ENCODE data around the gene RBMXL3.

DNA sequence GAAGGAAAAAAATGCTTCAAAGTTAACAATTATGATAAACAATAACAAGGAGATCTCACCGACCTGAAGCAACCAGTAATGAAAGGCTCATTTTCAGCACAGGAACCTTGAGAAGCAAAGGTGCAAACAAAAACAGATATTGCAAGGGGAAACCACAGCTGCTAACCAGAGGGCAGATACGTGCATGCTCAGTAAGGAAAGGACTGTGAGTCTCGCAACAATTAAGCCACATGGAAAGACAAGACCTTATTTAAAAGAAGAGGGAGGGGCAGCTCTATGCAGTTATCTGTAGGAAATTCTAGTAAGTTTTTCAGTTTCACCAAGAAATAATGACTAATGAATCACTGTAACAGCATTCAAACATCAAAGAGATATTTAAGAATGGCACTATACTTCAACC, 25.4 kb downstream of the RBMXL3 start:
- TF ChIP-seq, protein P1, sequence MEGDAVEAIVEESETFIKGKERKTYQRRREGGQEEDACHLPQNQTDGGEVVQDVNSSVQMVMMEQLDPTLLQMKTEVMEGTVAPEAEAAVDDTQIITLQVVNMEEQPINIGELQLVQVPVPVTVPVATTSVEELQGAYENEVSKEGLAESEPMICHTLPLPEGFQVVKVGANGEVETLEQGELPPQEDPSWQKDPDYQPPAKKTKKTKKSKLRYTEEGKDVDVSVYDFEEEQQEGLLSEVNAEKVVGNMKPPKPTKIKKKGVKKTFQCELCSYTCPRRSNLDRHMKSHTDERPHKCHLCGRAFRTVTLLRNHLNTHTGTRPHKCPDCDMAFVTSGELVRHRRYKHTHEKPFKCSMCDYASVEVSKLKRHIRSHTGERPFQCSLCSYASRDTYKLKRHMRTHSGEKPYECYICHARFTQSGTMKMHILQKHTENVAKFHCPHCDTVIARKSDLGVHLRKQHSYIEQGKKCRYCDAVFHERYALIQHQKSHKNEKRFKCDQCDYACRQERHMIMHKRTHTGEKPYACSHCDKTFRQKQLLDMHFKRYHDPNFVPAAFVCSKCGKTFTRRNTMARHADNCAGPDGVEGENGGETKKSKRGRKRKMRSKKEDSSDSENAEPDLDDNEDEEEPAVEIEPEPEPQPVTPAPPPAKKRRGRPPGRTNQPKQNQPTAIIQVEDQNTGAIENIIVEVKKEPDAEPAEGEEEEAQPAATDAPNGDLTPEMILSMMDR (conservative IDR thresholded peaks at IDR 0.05; ENCODE audit: low read length): no peak
- TF ChIP-seq EZH2phosphoT487 (IDR thresholded peaks at IDR 0.05; ENCODE audit: borderline replicate concordance, low read depth, low read length): no peak

All from OCI-LY7 (cell line).